Lower lobe of right lung (tissue), 2 donors: ENCODE measurements around the gene TRIM40. TPM values are rescaled to one million over a fixed set of nuclear protein-coding genes. Genes with fewer than 3 reads are reported as not detected.
A peak's percentile ranks its signal among the peaks of the same experiment; 100 is the strongest.

ENCODE experiments used
- ATAC-seq, 2 donors: fragments of 200-7000 bp; cut with Tn5 transposase; one replicate each; pipeline ENCODE4 v1.9.1; 2020 to 2022; ENCODE audit warnings: mild to moderate bottlenecking in 2 of 2, moderate library complexity in 2 of 2
- DNase-seq: peaks from one replicate; pipeline ENCODE4 v3.0.0-alpha.2; 2020
- H3K27ac ChIP-seq: fragments of 200-600 bp; one replicate; pipeline ENCODE4 v1.8.0; 2022
- H3K27me3 ChIP-seq: fragments of 200-600 bp; one replicate; pipeline ENCODE4 v1.8.0; 2022; ENCODE audit warnings: low read depth
- H3K36me3 ChIP-seq: fragments of 200-600 bp; one replicate; pipeline ENCODE4 v1.8.0; 2022; ENCODE audit warnings: mild to moderate bottlenecking
- H3K4me1 ChIP-seq: fragments of 200-600 bp; one replicate; pipeline ENCODE4 v1.8.0; 2022
- H3K4me3 ChIP-seq: fragments of 200-600 bp; one replicate; pipeline ENCODE4 v1.8.0; 2022; ENCODE audit warnings: mild to moderate bottlenecking
- H3K9me3 ChIP-seq: fragments of 200-600 bp; one replicate; pipeline ENCODE4 v1.8.0; 2022
- intact Hi-C: fragments of 100-400 bp; cut with DNase I; formaldehyde crosslinking; loops from one replicate; pipeline ENCODE4 v1.11.0; 2022
- total RNA-seq: library from RNA; stranded (reverse); fragmentation: NEBNext Ultra II Directional; extraction: Animal tissue kit (Norgen Biotek cat#: 25700); gene quantifications from one replicate; pipeline ENCODE4 v1.2.1, GENCODE V29; 2021
- TF ChIP-seq, protein P1 (sequence below): fragments of 200-600 bp; IDR thresholded peaks from one replicate; pipeline ENCODE4 v1.8.0; 2022; ENCODE audit warnings: antibody characterized with exemption, mild to moderate bottlenecking
- donor health status: DM: no; HTN: yes; CAD: no; lungs with severe emphysema.

The TRIM40 gene
- total RNA-seq, 1 donor from 2014 or later = not detected

DNA sequence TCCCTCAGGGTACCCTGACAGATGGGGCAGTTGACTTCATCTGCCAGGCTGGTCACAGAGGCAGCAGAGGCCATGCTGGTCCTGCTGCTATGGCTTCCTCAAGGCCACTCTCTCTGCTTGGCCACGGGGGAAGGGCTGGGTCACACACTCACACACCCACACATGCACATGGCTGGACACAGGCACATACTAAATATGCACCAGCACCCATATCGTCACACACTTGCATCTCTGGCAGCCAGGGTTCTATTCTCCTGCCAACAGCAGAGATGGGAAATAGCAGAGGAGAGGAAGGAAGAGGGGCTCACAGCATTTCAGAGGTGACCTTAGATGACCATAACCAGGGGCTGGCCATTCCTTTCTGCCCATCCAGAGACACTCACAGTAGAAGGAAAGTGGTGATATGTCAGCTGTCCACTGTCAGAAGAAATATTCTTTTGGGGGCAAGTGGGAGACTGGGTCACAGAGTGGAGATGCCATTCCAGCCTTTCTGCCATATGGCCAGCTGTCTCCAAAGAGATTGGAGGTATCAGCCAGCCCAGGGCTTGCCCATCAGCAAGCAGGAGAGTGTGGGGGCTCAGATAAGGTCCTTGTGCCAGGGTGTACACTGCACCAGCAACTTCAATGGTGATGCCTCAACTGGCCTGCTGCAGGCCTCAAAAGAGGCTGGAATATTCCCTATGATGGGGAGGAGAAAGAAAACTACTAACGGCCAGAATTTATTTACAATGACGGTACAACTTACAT lies 25.0 kb downstream of the TRIM40 start, which contains the start of gene TRIM10:
TSS of gene TRIM10 (minus strand) at position 427 of the 747 bp plus-strand sequence. CDS start at position 74, 353 bp downstream.
- intact Hi-C loops = no loop called here
- H3K27ac ChIP-seq = no peak within 1 kb of the TSS

DNA sequence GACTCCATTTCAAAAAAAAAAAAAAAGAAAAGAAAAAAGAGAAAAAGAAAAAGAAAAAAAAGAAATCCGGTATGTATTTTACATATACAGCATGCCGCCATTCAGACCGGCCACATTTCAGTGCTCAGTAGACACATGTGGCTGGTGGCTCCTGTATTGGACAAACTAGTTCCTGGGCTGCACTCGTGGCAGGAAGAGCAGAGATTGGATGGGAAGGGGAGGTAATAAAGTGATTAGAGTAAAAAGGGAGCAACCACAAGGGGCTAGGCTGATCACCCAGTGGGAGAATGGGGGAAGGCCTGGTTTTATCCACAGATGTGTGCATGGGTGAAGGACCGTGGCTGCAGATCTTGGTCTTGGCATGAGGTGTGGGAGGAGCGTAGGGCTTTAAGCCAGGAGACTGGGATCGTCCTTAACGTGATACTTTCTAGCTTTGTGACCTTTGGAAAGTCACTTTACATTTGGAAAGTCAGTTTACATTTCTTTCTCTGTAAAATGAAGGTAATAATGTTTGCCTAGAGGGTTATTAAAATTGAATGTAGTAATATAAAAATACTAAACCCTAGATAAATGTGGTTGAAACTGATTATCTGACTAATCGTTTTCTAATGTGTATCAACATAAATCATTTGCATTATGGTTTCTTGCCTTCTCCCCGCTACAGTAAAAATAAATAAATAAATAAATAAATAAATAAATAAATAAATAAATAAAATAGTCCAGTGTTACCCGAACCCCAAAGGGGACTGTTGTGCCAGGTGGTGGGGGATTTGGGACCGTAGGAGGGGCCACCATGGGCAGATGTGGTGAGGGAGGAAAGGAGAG lies 26.5 kb downstream of the TRIM40 start:
- intact Hi-C loops = no loop called here
- no peak for ATAC-seq
- TF ChIP-seq, protein P1, sequence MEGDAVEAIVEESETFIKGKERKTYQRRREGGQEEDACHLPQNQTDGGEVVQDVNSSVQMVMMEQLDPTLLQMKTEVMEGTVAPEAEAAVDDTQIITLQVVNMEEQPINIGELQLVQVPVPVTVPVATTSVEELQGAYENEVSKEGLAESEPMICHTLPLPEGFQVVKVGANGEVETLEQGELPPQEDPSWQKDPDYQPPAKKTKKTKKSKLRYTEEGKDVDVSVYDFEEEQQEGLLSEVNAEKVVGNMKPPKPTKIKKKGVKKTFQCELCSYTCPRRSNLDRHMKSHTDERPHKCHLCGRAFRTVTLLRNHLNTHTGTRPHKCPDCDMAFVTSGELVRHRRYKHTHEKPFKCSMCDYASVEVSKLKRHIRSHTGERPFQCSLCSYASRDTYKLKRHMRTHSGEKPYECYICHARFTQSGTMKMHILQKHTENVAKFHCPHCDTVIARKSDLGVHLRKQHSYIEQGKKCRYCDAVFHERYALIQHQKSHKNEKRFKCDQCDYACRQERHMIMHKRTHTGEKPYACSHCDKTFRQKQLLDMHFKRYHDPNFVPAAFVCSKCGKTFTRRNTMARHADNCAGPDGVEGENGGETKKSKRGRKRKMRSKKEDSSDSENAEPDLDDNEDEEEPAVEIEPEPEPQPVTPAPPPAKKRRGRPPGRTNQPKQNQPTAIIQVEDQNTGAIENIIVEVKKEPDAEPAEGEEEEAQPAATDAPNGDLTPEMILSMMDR = no peak
- H3K9me3 ChIP-seq = no peaks in the 10 kb centered on the region
- DNase-seq = no peak
- H3K27me3 ChIP-seq = no peaks in the 10 kb centered on the region
- H3K4me1 ChIP-seq = peaks cover 4% of the 10 kb centered on the region
- no peak overlapping the region for H3K4me3 ChIP-seq
- no peak overlapping the region for H3K27ac ChIP-seq
- no peaks in the 10 kb centered on the region for H3K36me3 ChIP-seq

More for the DNA sequence above, 25.0 kb downstream of the TRIM40 start, which contains the start of gene TRIM10:
- Histone ChIP-seq H3K27me3 (no peaks in the 10 kb centered on the region), H3K9me3 (no peaks in the 10 kb centered on the region), H3K36me3 (no peaks in the 10 kb centered on the region), H3K4me3 (no peak within 1 kb of the TSS), H3K4me1 (peaks cover 19% of the 10 kb centered on the region)
- DNase-seq = no peak
- TF ChIP-seq, protein P1 = no peak
- ATAC-seq = no peak

DNA sequence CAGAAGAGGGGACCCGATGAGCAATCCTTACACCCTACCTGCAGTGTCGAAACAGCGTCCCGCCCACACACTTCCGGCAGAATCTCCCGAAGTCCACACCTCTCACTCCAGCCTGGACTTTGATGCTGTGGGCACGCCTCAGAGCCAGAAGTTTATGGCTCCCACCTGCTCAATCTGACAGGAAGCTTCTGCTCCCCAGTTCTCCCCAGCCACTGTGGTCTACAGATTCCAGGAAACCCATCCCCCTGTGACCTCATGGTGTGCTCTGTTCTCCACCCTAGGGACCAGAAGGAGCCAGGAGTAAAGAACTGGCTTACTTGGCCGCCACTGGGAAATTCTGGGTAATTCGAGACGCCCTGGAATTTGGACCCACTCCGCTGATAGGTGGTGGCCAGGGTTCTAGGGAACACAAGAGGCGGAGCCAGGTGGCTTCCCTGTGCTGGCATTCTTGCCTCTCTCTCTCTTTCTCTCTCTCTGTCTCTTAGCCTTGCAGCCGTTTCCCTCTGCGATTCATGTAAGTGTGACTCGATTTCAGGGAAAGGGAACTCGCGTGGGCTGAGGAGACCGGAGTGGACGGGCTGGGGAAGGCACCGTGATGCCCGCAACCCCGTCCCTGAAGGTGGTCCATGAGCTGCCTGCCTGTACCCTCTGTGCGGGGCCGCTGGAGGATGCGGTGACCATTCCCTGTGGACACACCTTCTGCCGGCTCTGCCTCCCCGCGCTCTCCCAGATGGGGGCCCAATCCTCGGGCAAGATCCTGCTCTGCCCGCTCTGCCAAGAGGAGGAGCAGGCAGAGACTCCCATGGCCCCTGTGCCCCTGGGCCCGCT lies 27.4 kb downstream of the TRIM40 start, which contains the start of gene TRIM15:
TSS of gene TRIM15 (plus strand) at position 457 of the 828 bp plus-strand sequence. CDS start at position 596, 139 bp downstream.
- TF ChIP-seq, protein P1 = no peak
- Histone ChIP-seq H3K27me3 (no peaks in the 10 kb centered on the region), H3K36me3 (no peaks in the 10 kb centered on the region), H3K4me1 (no peaks in the 10 kb centered on the region), H3K27ac (no peak within 1 kb of the TSS), H3K4me3 (no peak within 1 kb of the TSS), H3K9me3 (no peaks in the 10 kb centered on the region)
- DNase-seq (no peak), ATAC-seq (peak in 1 of 2 donors; percentile 29)
- intact Hi-C loops = no loop called here

DNA sequence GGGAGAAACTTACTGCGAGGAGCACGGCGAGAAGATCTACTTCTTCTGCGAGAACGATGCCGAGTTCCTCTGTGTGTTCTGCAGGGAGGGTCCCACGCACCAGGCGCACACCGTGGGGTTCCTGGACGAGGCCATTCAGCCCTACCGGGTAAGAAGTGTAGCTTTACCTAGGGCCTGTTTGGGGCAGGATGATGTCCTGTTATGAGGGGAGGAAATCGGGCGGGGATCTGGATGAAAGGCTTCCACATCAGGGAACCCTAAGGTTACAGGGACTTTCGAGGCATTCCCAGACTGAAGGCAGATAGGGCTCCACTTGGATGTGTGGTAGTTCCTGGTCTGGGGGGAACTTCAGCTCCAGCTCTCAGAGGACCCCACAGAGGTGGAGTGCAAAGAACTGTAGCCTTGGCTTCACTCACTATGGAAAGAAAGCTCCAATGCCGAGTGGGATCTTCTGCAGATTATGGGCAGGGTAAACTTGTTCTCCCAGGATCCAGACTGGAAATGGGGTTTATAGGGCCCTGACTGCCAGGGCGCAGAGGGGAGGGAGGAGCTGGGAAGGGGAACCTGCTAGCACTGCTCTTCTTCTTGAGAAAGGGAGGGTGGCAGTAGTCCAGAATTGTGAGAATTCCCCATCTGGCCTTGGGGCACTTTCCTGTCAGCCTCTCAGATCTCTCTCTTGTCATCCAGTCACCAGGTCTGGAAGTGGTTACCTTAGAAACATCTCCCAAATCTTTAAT lies 28.1 kb downstream of the TRIM40 start:
- no peak overlapping the region for H3K4me3 ChIP-seq
- no peaks in the 10 kb centered on the region for H3K36me3 ChIP-seq
- no peak overlapping the region for H3K27ac ChIP-seq
- DNase-seq = no peak
- TF ChIP-seq, protein P1 = no peak
- intact Hi-C loops = no loop called here
- no peak for ATAC-seq
- no peaks in the 10 kb centered on the region for H3K9me3 ChIP-seq
- no peaks in the 10 kb centered on the region for H3K27me3 ChIP-seq
- H3K4me1 ChIP-seq = no peaks in the 10 kb centered on the region
